SH-SY5Y (cell line): Measurements from ENCODE around the gene ZNF740.

Source experiments
- GATA2 ChIP-seq: IDR thresholded peaks from 2 replicates; pipeline ENCODE4 v1.6.1; 2011; ENCODE audit warnings: mild to moderate bottlenecking, low read depth, low read length
- GATA3 ChIP-seq: IDR thresholded peaks from 2 replicates; pipeline ENCODE4 v1.6.1; 2011; ENCODE audit warnings: low read depth, mild to moderate bottlenecking, low read length, moderate library complexity

GRCh38 chr12:53159195-53159839 is 21.2 kb upstream of the ZNF740 start:
- no peak for TF ChIP-seq GATA2
- no peak for TF ChIP-seq GATA3
